Mucosa of stomach (tissue), 1 donor: ENCODE data around the gene CCDC50.
A peak's percentile ranks its signal among the peaks of the same experiment; 100 is the strongest.

Experiments
- H3K27me3 ChIP-seq: one replicate; pipeline ENCODE4 v1.7.0; 2013; ENCODE audit warnings: mild to moderate bottlenecking, low read length; ENCODE audit not compliant: control insufficient read depth, insufficient read depth
- H3K36me3 ChIP-seq: one replicate; pipeline ENCODE4 v1.7.0; 2013; ENCODE audit warnings: low read length; ENCODE audit not compliant: control insufficient read depth, insufficient read depth
- H3K4me1 ChIP-seq: one replicate; pipeline ENCODE4 v1.7.0; 2013; ENCODE audit warnings: mild to moderate bottlenecking, low read length; ENCODE audit not compliant: control insufficient read depth, insufficient read depth
- H3K4me3 ChIP-seq: one replicate; pipeline ENCODE4 v1.7.0; 2013; ENCODE audit warnings: low read length
- H3K9ac ChIP-seq: one replicate; pipeline ENCODE4 v1.7.0; 2013; ENCODE audit warnings: mild to moderate bottlenecking, low read length, moderate library complexity
- H3K9me3 ChIP-seq: one replicate; pipeline ENCODE4 v1.7.0; 2013; ENCODE audit warnings: mild to moderate bottlenecking, low read length, moderate library complexity; ENCODE audit not compliant: control insufficient read depth
- donor health status: Pancreatic carcinoma.

CCDC50 gene, protein sequence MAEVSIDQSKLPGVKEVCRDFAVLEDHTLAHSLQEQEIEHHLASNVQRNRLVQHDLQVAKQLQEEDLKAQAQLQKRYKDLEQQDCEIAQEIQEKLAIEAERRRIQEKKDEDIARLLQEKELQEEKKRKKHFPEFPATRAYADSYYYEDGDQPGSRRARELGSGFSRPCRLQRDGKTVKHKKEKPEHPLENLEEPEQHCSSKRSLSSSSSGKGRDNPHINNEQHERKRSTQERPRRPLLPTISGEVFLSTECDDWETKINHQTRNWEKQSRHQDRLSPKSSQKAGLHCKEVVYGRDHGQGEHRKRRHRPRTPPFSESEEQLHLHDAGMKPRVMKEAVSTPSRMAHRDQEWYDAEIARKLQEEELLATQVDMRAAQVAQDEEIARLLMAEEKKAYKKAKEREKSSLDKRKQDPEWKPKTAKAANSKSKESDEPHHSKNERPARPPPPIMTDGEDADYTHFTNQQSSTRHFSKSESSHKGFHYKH

GRCh38 chr3:191328962-191329653 lies at the start of gene CCDC50:
CCDC50 (plus strand) TSS chr3:191329394; CDS start chr3:191329675, 281 bp downstream.
- H3K27me3 ChIP-seq = no peaks in the 10 kb centered on the region
- H3K9me3 ChIP-seq = no peaks in the 10 kb centered on the region
- H3K9ac ChIP-seq = peak within 1 kb of the TSS; percentile 87
- H3K4me3 ChIP-seq = peak within 1 kb of the TSS; percentile 5
- H3K36me3 ChIP-seq = no peaks in the 10 kb centered on the region
- peaks cover 14% of the 10 kb centered on the region for H3K4me1 ChIP-seq

GRCh38 chr3:191280111-191280510 lies 49.1 kb upstream of the CCDC50 start:
- H3K4me1 ChIP-seq = no peaks in the 10 kb centered on the region
- H3K27me3 ChIP-seq = no peaks in the 10 kb centered on the region
- H3K36me3 ChIP-seq = no peaks in the 10 kb centered on the region
- H3K9me3 ChIP-seq = no peaks in the 10 kb centered on the region
- no peak overlapping the region for H3K9ac ChIP-seq
- no peak overlapping the region for H3K4me3 ChIP-seq

GRCh38 chr3:191280882-191281281 lies 48.3 kb upstream of the CCDC50 start:
- no peaks in the 10 kb centered on the region for H3K9me3 ChIP-seq
- H3K9ac ChIP-seq = no peak overlapping the region
- no peaks in the 10 kb centered on the region for H3K4me1 ChIP-seq
- H3K4me3 ChIP-seq = no peak overlapping the region
- H3K27me3 ChIP-seq = no peaks in the 10 kb centered on the region
- no peaks in the 10 kb centered on the region for H3K36me3 ChIP-seq

- Histone ChIP-seq H3K4me1 (no peaks in the 10 kb centered on the region), H3K9ac (no peak overlapping the region), H3K9me3 (no peaks in the 10 kb centered on the region), H3K36me3 (no peaks in the 10 kb centered on the region), H3K27me3 (no peaks in the 10 kb centered on the region), H3K4me3 (no peak overlapping the region)
Observed at GRCh38 chr3:191282251-191283185, 46.7 kb upstream of the CCDC50 start.

DNA sequence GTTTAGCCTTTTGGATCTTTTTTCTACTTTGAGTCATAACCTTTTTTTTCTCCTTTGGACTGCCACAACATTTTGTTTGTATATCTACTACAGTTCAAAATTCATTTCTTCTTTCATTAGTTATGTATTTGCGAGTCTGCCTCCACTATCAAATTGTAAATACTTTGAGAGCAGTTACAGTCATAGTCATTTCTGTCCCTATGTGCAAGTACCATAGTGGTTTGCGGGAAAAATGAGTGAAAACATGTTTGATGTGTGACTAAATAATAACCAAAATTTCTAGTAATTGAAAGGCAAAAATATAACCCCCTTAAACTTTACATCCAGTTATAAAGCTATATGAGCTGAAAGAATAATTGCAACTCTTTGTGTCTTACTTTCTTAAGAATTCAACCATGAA lies 45.8 kb upstream of the CCDC50 start:
- Histone ChIP-seq H3K9ac (no peak overlapping the region), H3K27me3 (no peaks in the 10 kb centered on the region), H3K36me3 (no peaks in the 10 kb centered on the region), H3K4me1 (no peaks in the 10 kb centered on the region), H3K4me3 (no peak overlapping the region), H3K9me3 (no peaks in the 10 kb centered on the region)

GRCh38 chr3:191290311-191291025 lies 38.7 kb upstream of the CCDC50 start:
- H3K4me3 ChIP-seq = no peak overlapping the region
- no peak overlapping the region for H3K9ac ChIP-seq
- no peaks in the 10 kb centered on the region for H3K27me3 ChIP-seq
- no peaks in the 10 kb centered on the region for H3K4me1 ChIP-seq
- H3K36me3 ChIP-seq = no peaks in the 10 kb centered on the region
- H3K9me3 ChIP-seq = no peaks in the 10 kb centered on the region

DNA sequence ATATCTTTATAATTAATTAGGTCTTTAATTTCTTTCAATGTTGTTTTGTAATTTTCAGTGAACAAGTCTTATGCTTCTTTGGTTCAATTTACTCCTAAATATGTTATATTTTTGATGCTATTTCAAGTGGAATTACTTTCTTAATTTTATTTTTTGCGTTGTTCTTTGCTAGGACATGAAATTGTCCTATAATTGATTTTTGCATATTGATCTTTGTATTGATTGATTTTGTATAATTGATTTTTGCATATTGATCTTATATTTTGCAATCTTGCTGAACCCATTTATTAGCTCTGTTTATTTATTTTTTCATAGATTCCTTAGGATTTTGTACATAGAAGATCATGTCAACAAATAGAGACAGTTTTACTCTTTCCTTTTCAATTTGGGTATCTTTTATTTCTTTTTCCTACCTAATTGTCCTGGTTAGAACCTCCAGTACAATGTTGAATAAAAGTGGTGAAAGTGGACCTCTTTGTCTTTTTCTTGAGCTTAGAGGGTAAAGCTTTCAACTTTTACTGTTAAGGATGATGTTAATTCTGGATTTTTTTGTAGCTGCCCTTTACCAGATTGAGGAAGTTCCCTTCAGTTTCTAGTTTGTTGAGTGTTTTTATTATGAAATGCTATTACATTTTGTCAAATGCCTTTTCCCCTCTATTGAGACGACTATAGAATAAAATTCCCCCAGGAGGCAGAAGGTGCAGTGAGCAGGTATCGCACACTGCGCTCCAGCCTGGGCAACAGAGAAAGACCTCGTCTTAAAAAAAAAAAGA lies 36.8 kb upstream of the CCDC50 start:
- Histone ChIP-seq H3K4me3 (no peak overlapping the region), H3K36me3 (no peaks in the 10 kb centered on the region), H3K27me3 (no peaks in the 10 kb centered on the region), H3K9me3 (no peaks in the 10 kb centered on the region), H3K9ac (no peak overlapping the region), H3K4me1 (no peaks in the 10 kb centered on the region)

DNA sequence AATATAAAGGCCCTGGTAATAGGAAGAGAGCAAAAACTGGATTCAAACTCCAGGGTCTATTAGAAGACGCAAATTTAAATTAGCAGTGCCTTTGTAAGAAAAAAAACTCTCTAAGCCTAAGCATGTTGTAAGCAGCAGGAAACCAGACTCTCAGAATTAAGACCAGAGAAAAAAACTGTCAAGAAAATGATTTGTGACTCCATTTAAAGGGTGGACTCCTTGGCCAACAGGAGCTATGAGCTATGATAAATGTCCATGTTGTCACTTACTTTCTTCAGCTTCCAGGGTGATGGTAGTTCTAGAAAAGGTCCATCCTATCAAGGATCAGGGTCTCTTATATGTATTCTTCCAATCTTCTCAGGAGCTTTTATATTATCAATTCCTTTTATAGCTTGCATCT lies 34.9 kb upstream of the CCDC50 start:
- no peaks in the 10 kb centered on the region for H3K36me3 ChIP-seq
- no peaks in the 10 kb centered on the region for H3K27me3 ChIP-seq
- H3K9ac ChIP-seq = no peak overlapping the region
- no peaks in the 10 kb centered on the region for H3K9me3 ChIP-seq
- no peaks in the 10 kb centered on the region for H3K4me1 ChIP-seq
- H3K4me3 ChIP-seq = no peak overlapping the region

GRCh38 chr3:191296041-191296541 lies 33.1 kb upstream of the CCDC50 start:
- no peak overlapping the region for H3K9ac ChIP-seq
- no peaks in the 10 kb centered on the region for H3K4me1 ChIP-seq
- H3K4me3 ChIP-seq = no peak overlapping the region
- no peaks in the 10 kb centered on the region for H3K9me3 ChIP-seq
- no peaks in the 10 kb centered on the region for H3K27me3 ChIP-seq
- no peaks in the 10 kb centered on the region for H3K36me3 ChIP-seq

GRCh38 chr3:191298846-191299245 lies 30.3 kb upstream of the CCDC50 start:
- no peaks in the 10 kb centered on the region for H3K4me1 ChIP-seq

More at GRCh38 chr3:191298846-191299245, 30.3 kb upstream of the CCDC50 start:
- Histone ChIP-seq H3K9ac (no peak overlapping the region), H3K27me3 (no peaks in the 10 kb centered on the region), H3K9me3 (no peaks in the 10 kb centered on the region), H3K36me3 (no peaks in the 10 kb centered on the region), H3K4me3 (no peak overlapping the region)
